Activated T-helper 1 cell treated with anti-CD3 and anti-CD28 coated beads, Interleukin-12 subunit alpha, Interleukin-12 subunit beta, Interleukin-2, Interleukin-4 antibody, amounts not matched to agents 30 ng/mL and 10 ng/mL and 1 ng/mL, durations not matched to agents 14 hours and 24 hours and 36 hours (primary cell): ENCODE results near the gene FGD4. TPM values are rescaled to one million over a fixed set of nuclear protein-coding genes. Genes with fewer than 3 reads are reported as not detected.

Source experiments
- DNase-seq: peaks from one replicate; pipeline ENCODE4 v3.0.0; 2021; ENCODE audit warnings: low spot score
- H3K27ac Mint-ChIP-seq: one replicate; pipeline ENCODE4 v1.8.0; 2021; ENCODE audit warnings: mild to moderate bottlenecking, mixed read lengths
- H3K27me3 Mint-ChIP-seq: one replicate; pipeline ENCODE4 v1.8.0; 2022; ENCODE audit warnings: mild to moderate bottlenecking, moderate library complexity, mixed read lengths; ENCODE audit not compliant: insufficient read depth
- H3K36me3 Mint-ChIP-seq: one replicate; pipeline ENCODE4 v1.8.0; 2021; ENCODE audit warnings: low read depth, mixed read lengths
- H3K4me1 Mint-ChIP-seq: one replicate; pipeline ENCODE4 v1.8.0; 2021; ENCODE audit warnings: low read depth, mixed read lengths
- H3K4me3 Mint-ChIP-seq: one replicate; pipeline ENCODE4 v1.8.0; 2021; ENCODE audit warnings: mild to moderate bottlenecking, moderate library complexity, mixed read lengths
- H3K9me3 Mint-ChIP-seq: one replicate; pipeline ENCODE4 v1.8.0; 2021; ENCODE audit warnings: mixed read lengths
- intact Hi-C: fragments of 100-400 bp; cut with micrococcal nuclease; formaldehyde crosslinking; loops from one replicate; pipeline ENCODE4 v1.15.1; 2024
- total RNA-seq: library from RNA; stranded (reverse); gene quantifications from 2 replicates; pipeline ENCODE4 v1.2.3, GENCODE V29; 2022

Gene FGD4
- total RNA-seq, 1 donor from 2014 or later = 0.03 TPM

GRCh38 chr12:32467959-32468863 lies 68.9 kb downstream of the FGD4 start:
- peaks cover under 1% of the 10 kb centered on the region for H3K27me3 Mint-ChIP-seq
- no peak overlapping the region for H3K4me3 Mint-ChIP-seq
- H3K9me3 Mint-ChIP-seq = no peaks in the 10 kb centered on the region
- H3K4me1 Mint-ChIP-seq = no peaks in the 10 kb centered on the region
- intact Hi-C loops = no loop called here
- no peaks in the 10 kb centered on the region for H3K36me3 Mint-ChIP-seq
- DNase-seq = no peak
- H3K27ac Mint-ChIP-seq = no peak overlapping the region

GRCh38 chr12:32470936-32471470 lies 71.6 kb downstream of the FGD4 start:
- intact Hi-C loops = no loop called here
- H3K27ac Mint-ChIP-seq = no peak overlapping the region
- no peaks in the 10 kb centered on the region for H3K9me3 Mint-ChIP-seq
- no peaks in the 10 kb centered on the region for H3K36me3 Mint-ChIP-seq
- H3K4me1 Mint-ChIP-seq = no peaks in the 10 kb centered on the region
- peaks cover 7% of the 10 kb centered on the region for H3K27me3 Mint-ChIP-seq
- no peak for DNase-seq
- no peak overlapping the region for H3K4me3 Mint-ChIP-seq

GRCh38 chr12:32471591-32472001 lies 72.2 kb downstream of the FGD4 start:
- Mint-ChIP-seq H3K4me3 (no peak overlapping the region), H3K4me1 (no peaks in the 10 kb centered on the region), H3K27ac (no peak overlapping the region), H3K36me3 (no peaks in the 10 kb centered on the region), H3K9me3 (no peaks in the 10 kb centered on the region), H3K27me3 (peaks cover 7% of the 10 kb centered on the region)
- intact Hi-C loops = no loop called here
- DNase-seq = no peak

DNA sequence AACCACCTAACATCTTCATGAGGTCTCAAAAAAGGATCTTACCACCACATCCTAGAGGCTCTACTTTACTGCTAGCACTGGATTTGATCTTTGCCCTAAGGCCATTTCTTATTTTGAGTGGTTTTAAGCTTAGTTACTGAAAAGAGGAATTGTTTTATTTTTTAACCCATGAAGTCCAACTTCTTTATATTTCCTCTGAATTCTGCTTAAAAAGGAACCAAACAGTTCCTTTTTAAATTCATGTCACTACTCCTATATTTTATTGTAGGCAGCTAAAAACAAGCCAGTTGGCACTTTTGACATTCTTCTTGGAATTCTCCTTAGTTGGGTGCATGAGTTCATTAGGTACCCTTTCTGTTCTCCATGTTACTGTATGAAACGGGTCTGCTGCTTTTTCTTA lies 76.4 kb downstream of the FGD4 start:
- no peak for DNase-seq
- Mint-ChIP-seq H3K36me3 (no peaks in the 10 kb centered on the region), H3K27ac (no peak overlapping the region), H3K4me3 (no peak overlapping the region), H3K27me3 (peaks cover 12% of the 10 kb centered on the region), H3K9me3 (no peaks in the 10 kb centered on the region), H3K4me1 (no peaks in the 10 kb centered on the region)
- intact Hi-C loops = no loop called here

DNA sequence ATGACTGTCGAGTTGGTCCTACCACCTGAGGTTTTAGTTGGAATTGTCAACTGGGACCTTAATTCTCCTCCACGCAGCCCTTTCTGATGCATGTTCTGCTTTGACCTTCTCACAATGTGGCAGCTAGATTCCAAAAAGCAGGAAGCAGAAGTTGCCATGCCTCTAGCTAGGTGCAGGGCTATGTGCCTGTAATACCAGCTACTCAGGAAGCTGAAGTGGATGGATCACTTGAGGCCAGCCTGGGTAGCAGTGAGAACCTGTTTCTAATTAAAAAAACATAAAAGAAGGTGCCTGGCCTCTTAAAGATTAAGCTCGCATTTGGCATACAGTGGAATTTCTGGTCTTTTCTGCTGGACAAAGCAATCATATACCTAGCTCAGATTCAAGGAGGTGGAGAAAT lies 77.1 kb downstream of the FGD4 start:
- H3K27ac Mint-ChIP-seq = no peak overlapping the region
- no peaks in the 10 kb centered on the region for H3K36me3 Mint-ChIP-seq
- no peaks in the 10 kb centered on the region for H3K9me3 Mint-ChIP-seq
- H3K27me3 Mint-ChIP-seq = peaks cover 12% of the 10 kb centered on the region
- intact Hi-C loops = no loop called here
- DNase-seq = no peak
- no peak overlapping the region for H3K4me3 Mint-ChIP-seq
- H3K4me1 Mint-ChIP-seq = no peaks in the 10 kb centered on the region

GRCh38 chr12:32477714-32478113 lies 78.4 kb downstream of the FGD4 start:
- H3K27me3 Mint-ChIP-seq = peaks cover 12% of the 10 kb centered on the region
- intact Hi-C loops = no loop called here
- H3K9me3 Mint-ChIP-seq = no peaks in the 10 kb centered on the region
- H3K27ac Mint-ChIP-seq = no peak overlapping the region
- no peaks in the 10 kb centered on the region for H3K36me3 Mint-ChIP-seq
- no peaks in the 10 kb centered on the region for H3K4me1 Mint-ChIP-seq
- no peak overlapping the region for H3K4me3 Mint-ChIP-seq
- DNase-seq = no peak

GRCh38 chr12:32478166-32478565 lies 78.8 kb downstream of the FGD4 start:
- H3K36me3 Mint-ChIP-seq = no peaks in the 10 kb centered on the region
- no peak overlapping the region for H3K4me3 Mint-ChIP-seq
- H3K27ac Mint-ChIP-seq = no peak overlapping the region
- intact Hi-C loops = no loop called here
- H3K4me1 Mint-ChIP-seq = no peaks in the 10 kb centered on the region
- peaks cover 12% of the 10 kb centered on the region for H3K27me3 Mint-ChIP-seq
- DNase-seq = no peak
- no peaks in the 10 kb centered on the region for H3K9me3 Mint-ChIP-seq

DNA sequence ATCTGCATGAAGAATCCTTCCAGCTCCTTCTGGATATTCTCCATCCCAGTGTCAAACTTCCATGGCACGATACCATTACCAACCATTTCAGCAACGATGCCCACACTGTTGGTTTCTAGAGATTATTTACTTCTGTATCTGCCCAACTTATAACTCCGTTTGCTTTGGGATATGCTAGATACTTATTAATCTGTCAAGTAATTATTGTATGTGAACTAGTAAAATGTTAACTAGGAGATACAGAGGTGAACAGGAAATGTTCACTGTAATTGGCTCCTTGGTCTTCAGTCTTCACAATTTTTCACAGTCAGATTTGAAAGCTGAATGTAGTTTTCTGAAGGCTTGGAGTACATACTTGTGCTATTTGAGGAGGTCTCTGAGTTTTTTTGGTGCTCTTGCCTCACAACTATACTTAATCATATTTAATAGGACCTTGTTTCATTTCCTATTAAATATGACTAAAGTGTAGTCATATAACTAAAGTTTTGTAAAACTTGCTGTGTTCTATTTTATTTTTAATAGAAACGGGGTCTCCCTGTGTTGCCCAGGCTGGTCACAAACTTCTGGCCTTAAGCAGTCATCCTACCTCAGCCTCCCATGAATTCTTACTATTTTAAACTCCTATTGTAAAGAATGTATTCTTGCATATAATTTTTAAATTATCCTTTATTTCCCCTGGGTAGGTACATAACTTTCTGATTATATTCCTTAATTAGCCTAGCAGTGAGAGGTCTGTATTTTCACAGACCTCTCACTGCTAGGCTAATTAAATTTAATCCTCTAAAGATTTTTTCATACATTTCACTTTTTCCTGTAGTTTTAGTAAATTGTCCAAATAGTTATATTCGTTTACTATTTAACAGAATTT lies 79.7 kb downstream of the FGD4 start:
- Mint-ChIP-seq H3K4me1 (peaks cover 4% of the 10 kb centered on the region), H3K27me3 (peaks cover 10% of the 10 kb centered on the region), H3K27ac (no peak overlapping the region), H3K36me3 (no peaks in the 10 kb centered on the region), H3K9me3 (no peaks in the 10 kb centered on the region), H3K4me3 (no peak overlapping the region)
- intact Hi-C loops = no loop called here
- no peak for DNase-seq

- DNase-seq = no peak
- H3K4me1 Mint-ChIP-seq = peaks cover 4% of the 10 kb centered on the region
- no peak overlapping the region for H3K4me3 Mint-ChIP-seq
- H3K27me3 Mint-ChIP-seq = peaks cover 5% of the 10 kb centered on the region
- no peaks in the 10 kb centered on the region for H3K36me3 Mint-ChIP-seq
- H3K9me3 Mint-ChIP-seq = no peaks in the 10 kb centered on the region
- H3K27ac Mint-ChIP-seq = no peak overlapping the region
- intact Hi-C loops = no loop called here
These were observed 82.9 kb downstream of the FGD4 start for GRCh38 chr12:32482226-32482625.

DNA sequence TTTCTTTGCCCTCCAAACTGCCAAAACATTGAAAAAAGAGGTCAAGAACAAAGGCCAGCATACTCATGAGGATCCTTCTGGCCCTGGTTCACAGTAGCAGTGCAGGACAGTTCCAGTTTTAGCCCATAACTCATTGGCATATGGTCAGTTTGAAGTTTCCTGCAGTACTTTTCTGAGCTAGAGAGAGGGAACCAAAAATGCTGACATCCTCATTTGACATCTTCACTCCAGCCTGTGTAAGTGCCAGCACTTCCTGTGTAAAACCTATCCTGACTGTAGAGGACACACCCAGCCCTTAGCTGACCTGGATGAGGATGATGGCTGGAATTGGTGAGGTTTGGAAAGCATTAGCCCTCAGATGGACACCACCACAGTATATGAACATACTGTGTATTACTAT lies 84.1 kb downstream of the FGD4 start:
- H3K27me3 Mint-ChIP-seq = peaks cover 8% of the 10 kb centered on the region
- H3K4me3 Mint-ChIP-seq = no peak overlapping the region
- no peaks in the 10 kb centered on the region for H3K36me3 Mint-ChIP-seq
- H3K27ac Mint-ChIP-seq = no peak overlapping the region
- H3K9me3 Mint-ChIP-seq = no peaks in the 10 kb centered on the region
- H3K4me1 Mint-ChIP-seq = peaks cover 4% of the 10 kb centered on the region
- no peak for DNase-seq
- intact Hi-C loops = no loop called here

- Mint-ChIP-seq H3K9me3 (no peaks in the 10 kb centered on the region), H3K27ac (no peak overlapping the region), H3K36me3 (no peaks in the 10 kb centered on the region), H3K27me3 (peaks cover 9% of the 10 kb centered on the region), H3K4me1 (peaks cover 4% of the 10 kb centered on the region), H3K4me3 (no peak overlapping the region)
- intact Hi-C loops = no loop called here
- no peak for DNase-seq
These were observed 84.6 kb downstream of the FGD4 start for GRCh38 chr12:32483993-32484392.

DNA sequence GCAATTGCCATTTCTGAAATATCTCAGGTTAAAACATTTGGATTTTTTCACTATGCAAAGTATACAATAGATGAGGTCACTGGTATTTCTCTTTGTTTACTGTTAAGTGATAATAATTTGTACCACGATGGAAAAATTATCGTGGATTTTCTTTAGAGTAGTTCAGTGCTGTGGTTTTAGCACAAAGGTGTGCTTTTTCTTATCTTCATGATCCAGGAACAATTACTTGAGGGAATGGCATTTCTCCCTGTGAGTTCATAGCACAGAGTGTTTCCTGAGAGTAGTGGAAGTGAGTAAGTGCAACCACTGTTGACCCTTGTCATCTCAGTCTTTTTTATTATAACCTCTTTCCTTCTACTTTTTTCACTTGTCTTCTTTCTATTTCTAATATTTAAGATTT lies 86.8 kb downstream of the FGD4 start:
- H3K27ac Mint-ChIP-seq = no peak overlapping the region
- no peak for DNase-seq
- no peaks in the 10 kb centered on the region for H3K36me3 Mint-ChIP-seq
- H3K4me1 Mint-ChIP-seq = peaks cover 4% of the 10 kb centered on the region
- intact Hi-C loops = no loop called here
- H3K4me3 Mint-ChIP-seq = no peak overlapping the region
- peaks cover 10% of the 10 kb centered on the region for H3K27me3 Mint-ChIP-seq
- no peaks in the 10 kb centered on the region for H3K9me3 Mint-ChIP-seq

DNA sequence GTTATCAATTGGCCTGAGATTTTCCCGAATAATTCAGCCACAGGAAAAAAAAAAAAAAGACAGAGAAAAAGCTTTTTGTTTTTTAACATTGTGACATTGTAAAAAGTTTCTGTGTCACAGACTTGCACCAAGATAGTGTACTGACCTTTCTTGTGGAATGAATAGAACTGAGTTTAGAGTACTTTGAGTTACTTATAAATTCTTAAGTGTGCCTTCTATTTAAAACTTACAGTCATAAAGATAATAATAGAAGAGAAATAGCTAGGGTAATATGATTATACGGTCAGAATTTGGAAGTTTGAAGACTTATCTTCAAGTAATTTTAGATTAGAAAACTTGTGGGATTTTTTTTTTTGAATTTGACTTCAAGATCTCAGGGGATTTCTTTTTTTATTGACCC lies 88.8 kb downstream of the FGD4 start:
- DNase-seq = no peak
- Mint-ChIP-seq H3K27me3 (peaks cover 10% of the 10 kb centered on the region), H3K27ac (no peak overlapping the region), H3K4me1 (peaks cover 4% of the 10 kb centered on the region), H3K4me3 (no peak overlapping the region), H3K9me3 (no peaks in the 10 kb centered on the region), H3K36me3 (no peaks in the 10 kb centered on the region)
- intact Hi-C loops = no loop called here
